H9 (cell line): ENCODE measurements around the gene ITPR3. TPM values are rescaled to one million over a fixed set of nuclear protein-coding genes. Genes with fewer than 3 reads are reported as not detected.
A peak's percentile ranks its signal among the peaks of the same experiment; 100 is the strongest.

Experiments used
- DNase-seq: peaks from one replicate; pipeline ENCODE4 v3.0.0-alpha.2; 2017
- H2AFZ ChIP-seq: one replicate; pipeline ENCODE4 v1.6.1; 2013; ENCODE audit warnings: mild to moderate bottlenecking, low read length, control low read depth, moderate library complexity
- H2AK5ac ChIP-seq: 2 replicates; pipeline ENCODE4 v1.6.1; 2013; ENCODE audit warnings: low read length, control low read depth, mixed read lengths; ENCODE audit not compliant: insufficient read length
- H2BK120ac ChIP-seq: one replicate; pipeline ENCODE4 v1.6.1; 2013; ENCODE audit warnings: low read depth, mild to moderate bottlenecking, low read length, control low read depth, inconsistent platforms; ENCODE audit not compliant: poor library complexity, severe bottlenecking
- H2BK12ac ChIP-seq: 2 replicates; pipeline ENCODE4 v1.6.1; 2013; ENCODE audit warnings: low read length, control low read depth, mixed read lengths, low read depth; ENCODE audit not compliant: insufficient read length
- H2BK15ac ChIP-seq: 2 replicates; pipeline ENCODE4 v1.6.1; 2013; ENCODE audit warnings: low read depth, low read length, control low read depth
- H2BK20ac ChIP-seq: one replicate; pipeline ENCODE4 v1.6.1; 2013; ENCODE audit warnings: low read depth, mild to moderate bottlenecking, low read length, control low read depth, inconsistent platforms; ENCODE audit not compliant: poor library complexity, severe bottlenecking
- H2BK5ac ChIP-seq: 2 replicates; pipeline ENCODE4 v1.6.1; 2013; ENCODE audit warnings: low read length, control low read depth, mixed read lengths; ENCODE audit not compliant: insufficient read length
- H3K14ac ChIP-seq: 2 replicates; pipeline ENCODE4 v1.6.1; 2013; ENCODE audit warnings: low read length, control low read depth; ENCODE audit not compliant: insufficient read depth
- H3K18ac ChIP-seq: 2 replicates; pipeline ENCODE4 v1.6.1; 2013; ENCODE audit warnings: low read depth, mild to moderate bottlenecking, mixed read lengths, low read length, control low read depth; ENCODE audit not compliant: insufficient read length
- H3K23ac ChIP-seq: 2 replicates; pipeline ENCODE4 v1.6.1; 2013; ENCODE audit warnings: low read length, control low read depth, mixed read lengths, low read depth; ENCODE audit not compliant: insufficient read length
- H3K23me2 ChIP-seq: 2 replicates; pipeline ENCODE4 v1.6.1; 2013; ENCODE audit warnings: low read depth, mild to moderate bottlenecking, mixed read lengths, low read length, control low read depth; ENCODE audit not compliant: insufficient read length, poor library complexity, severe bottlenecking
- H3K27ac ChIP-seq: 2 replicates; pipeline ENCODE4 v1.5.1; 2013; ENCODE audit warnings: low read length, control low read depth, mixed read lengths, low read depth; ENCODE audit not compliant: insufficient read length
- H3K27me3 ChIP-seq: 2 replicates; pipeline ENCODE4 v1.6.1; 2013; ENCODE audit warnings: low read length, control low read depth, inconsistent platforms; ENCODE audit not compliant: insufficient read depth
- H3K4ac ChIP-seq: 2 replicates; pipeline ENCODE4 v1.6.1; 2013; ENCODE audit warnings: low read depth, mild to moderate bottlenecking, control low read depth, inconsistent platforms, low read length, moderate library complexity
- H3K4me1 ChIP-seq: 2 replicates; pipeline ENCODE4 v1.6.1; 2013; ENCODE audit warnings: low read length, control low read depth, inconsistent platforms; ENCODE audit not compliant: insufficient read depth
- H3K4me2 ChIP-seq: 2 replicates; pipeline ENCODE4 v1.6.1; 2013; ENCODE audit warnings: low read length, control low read depth, mixed read lengths; ENCODE audit not compliant: insufficient read length, insufficient read depth
- H3K56ac ChIP-seq: 2 replicates; pipeline ENCODE4 v1.6.1; 2013; ENCODE audit warnings: low read depth, mild to moderate bottlenecking, mixed read lengths, low read length, control low read depth; ENCODE audit not compliant: insufficient read length
- H3K79me1 ChIP-seq: 2 replicates; pipeline ENCODE4 v1.6.1; 2013; ENCODE audit warnings: low read depth, mild to moderate bottlenecking, moderate library complexity, low read length, control low read depth, inconsistent platforms; ENCODE audit not compliant: insufficient read depth, poor library complexity, severe bottlenecking
- H3K79me2 ChIP-seq: 2 replicates; pipeline ENCODE4 v1.6.1; 2013; ENCODE audit warnings: low read length, control low read depth, inconsistent platforms; ENCODE audit not compliant: insufficient read depth
- H3K9ac ChIP-seq: 2 replicates; pipeline ENCODE4 v1.6.1; 2013; ENCODE audit warnings: low read length, control low read depth, mixed read lengths; ENCODE audit not compliant: insufficient read length; ENCODE audit errors: extremely low read depth
- H3K9me3 ChIP-seq: one replicate; pipeline ENCODE4 v1.6.1; 2013; ENCODE audit warnings: low read depth, low read length, inconsistent platforms; ENCODE audit not compliant: control insufficient read depth
- H3T11ph ChIP-seq: one replicate; pipeline ENCODE4 v1.6.1; 2013; ENCODE audit warnings: mild to moderate bottlenecking, low read length, control low read depth, inconsistent platforms
- H4K20me1 ChIP-seq: one replicate; pipeline ENCODE4 v1.6.1; 2013; ENCODE audit not compliant: control insufficient read depth, insufficient read length, insufficient read depth
- H4K5ac ChIP-seq: 2 replicates; pipeline ENCODE4 v1.6.1; 2013; ENCODE audit warnings: low read depth, mild to moderate bottlenecking, mixed read lengths, low read length, control low read depth; ENCODE audit not compliant: insufficient read length
- H4K8ac ChIP-seq: replicated peaks from 2 replicates; pipeline ENCODE4 v1.6.1; 2013; ENCODE audit warnings: low read length, control low read depth, mixed read lengths, low read depth; ENCODE audit not compliant: insufficient read length
- H4K91ac ChIP-seq: 2 replicates; pipeline ENCODE4 v1.6.1; 2013; ENCODE audit warnings: low read depth, mild to moderate bottlenecking, moderate library complexity, mixed read lengths, low read length, control low read depth; ENCODE audit not compliant: insufficient read length
- H3K27ac Mint-ChIP-seq, 3 experiments: 2 replicates in 2 of 3; 3 replicates in 1 of 3; pipeline ENCODE4 v1.8.0; 2020 to 2021; ENCODE audit warnings: mixed read lengths in 3 of 3, mild to moderate bottlenecking in 1 of 3, moderate library complexity in 1 of 3
- H3K27me3 Mint-ChIP-seq: 2 replicates; pipeline ENCODE4 v1.8.0; 2021; ENCODE audit warnings: low read depth, mild to moderate bottlenecking, moderate library complexity, mixed read lengths
- H3K36me3 Mint-ChIP-seq, 3 experiments: 2 replicates in 2 of 3; 3 replicates in 1 of 3; pipeline ENCODE4 v1.8.0; 2020 to 2021; ENCODE audit warnings: low read depth in 3 of 3, mixed read lengths in 3 of 3; ENCODE audit not compliant: insufficient read depth in 1 of 3
- H3K4me1 Mint-ChIP-seq, 2 experiments: 2 replicates each; pipeline ENCODE4 v1.8.0; 2020; ENCODE audit warnings: mixed read lengths in 2 of 2
- H3K4me3 Mint-ChIP-seq, 2 experiments: 2 replicates in 1 of 2; 3 replicates in 1 of 2; pipeline ENCODE4 v1.8.0; 2020 to 2021; ENCODE audit warnings: mild to moderate bottlenecking in 2 of 2, mixed read lengths in 2 of 2, moderate library complexity in 1 of 2
- H3K9me3 Mint-ChIP-seq, 2 experiments: 2 replicates in 1 of 2; 3 replicates in 1 of 2; pipeline ENCODE4 v1.8.0; 2020; ENCODE audit warnings: mild to moderate bottlenecking in 2 of 2, mixed read lengths in 2 of 2, moderate library complexity in 1 of 2
- WGBS: extraction: QIAGEN DNeasy Blood & Tissue Kit; methylation state at CpG from one replicate; pipeline ENCODE4 v1.1.7; 2013; ENCODE audit warnings: missing lambda C conversion rate, low lambda C conversion rate, mixed read lengths; ENCODE audit not compliant: insufficient read length; ENCODE audit errors: extremely low coverage; 5-methylcytosine and 5-hydroxymethylcytosine counted together
- total RNA-seq: library from RNA; stranded (reverse); gene quantifications from 2 replicates; pipeline ENCODE4 v1.2.1, GENCODE V29; 2021
- TF ChIP-seq, protein P1 (sequence below): fragments of 200-600 bp; sonication (generic); conservative IDR thresholded peaks from 3 replicates; pipeline ENCODE4 v1.8.0; 2021; ENCODE audit warnings: antibody characterized with exemption, mild to moderate bottlenecking

Gene ITPR3
- total RNA-seq, 1 experiment from 2014 or later: 40.3 TPM

GRCh38 chr6:33641144-33641543, 20.0 kb downstream of the ITPR3 start:
- H3K4me2 ChIP-seq: no peak overlapping the region
- H3K23ac ChIP-seq: no peak overlapping the region
- H4K20me1 ChIP-seq: no peaks in the 10 kb centered on the region
- H2AK5ac ChIP-seq: no peak overlapping the region
- no peaks in the 10 kb centered on the region for H3K23me2 ChIP-seq
- TF ChIP-seq, protein P1, sequence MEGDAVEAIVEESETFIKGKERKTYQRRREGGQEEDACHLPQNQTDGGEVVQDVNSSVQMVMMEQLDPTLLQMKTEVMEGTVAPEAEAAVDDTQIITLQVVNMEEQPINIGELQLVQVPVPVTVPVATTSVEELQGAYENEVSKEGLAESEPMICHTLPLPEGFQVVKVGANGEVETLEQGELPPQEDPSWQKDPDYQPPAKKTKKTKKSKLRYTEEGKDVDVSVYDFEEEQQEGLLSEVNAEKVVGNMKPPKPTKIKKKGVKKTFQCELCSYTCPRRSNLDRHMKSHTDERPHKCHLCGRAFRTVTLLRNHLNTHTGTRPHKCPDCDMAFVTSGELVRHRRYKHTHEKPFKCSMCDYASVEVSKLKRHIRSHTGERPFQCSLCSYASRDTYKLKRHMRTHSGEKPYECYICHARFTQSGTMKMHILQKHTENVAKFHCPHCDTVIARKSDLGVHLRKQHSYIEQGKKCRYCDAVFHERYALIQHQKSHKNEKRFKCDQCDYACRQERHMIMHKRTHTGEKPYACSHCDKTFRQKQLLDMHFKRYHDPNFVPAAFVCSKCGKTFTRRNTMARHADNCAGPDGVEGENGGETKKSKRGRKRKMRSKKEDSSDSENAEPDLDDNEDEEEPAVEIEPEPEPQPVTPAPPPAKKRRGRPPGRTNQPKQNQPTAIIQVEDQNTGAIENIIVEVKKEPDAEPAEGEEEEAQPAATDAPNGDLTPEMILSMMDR: no peak
- H3T11ph ChIP-seq: no peak overlapping the region
- H3K27ac ChIP-seq: no peak overlapping the region
- no peaks in the 10 kb centered on the region for H3K27me3 ChIP-seq
- H4K91ac ChIP-seq: no peak overlapping the region
- no peak overlapping the region for H2AFZ ChIP-seq
- H4K8ac ChIP-seq: no peak overlapping the region
- no peaks in the 10 kb centered on the region for H3K9me3 ChIP-seq
- no peak overlapping the region for H2BK120ac ChIP-seq
- H3K9ac ChIP-seq: no peak overlapping the region
- 0 out of 7 replicates have a peak overlapping the region, but pooled peaks of 2 of the 3 experiments have one; percentile 6 to 64 for H3K27ac Mint-ChIP-seq
- peaks cover 33 to 50% of the 10 kb centered on the region in 2 experiments for H3K4me1 Mint-ChIP-seq
- peak; percentile 25 for DNase-seq
- H3K79me1 ChIP-seq: no peaks in the 10 kb centered on the region
- H4K5ac ChIP-seq: no peak overlapping the region
- no peak overlapping the region for H3K18ac ChIP-seq
- H2BK12ac ChIP-seq: no peak overlapping the region
- H2BK20ac ChIP-seq: no peak overlapping the region
- H3K14ac ChIP-seq: no peak overlapping the region; the same call in 1 of the 2 replicates
- H3K79me2 ChIP-seq: no peaks in the 10 kb centered on the region; the same call in 1 of the 2 replicates
- H2BK5ac ChIP-seq: no peak overlapping the region
- H3K4ac ChIP-seq: no peak overlapping the region
- no peak overlapping the region for H3K4me3 Mint-ChIP-seq
- no peak overlapping the region for H3K56ac ChIP-seq
- no peak overlapping the region for H2BK15ac ChIP-seq
- H3K4me1 ChIP-seq: peaks cover 2% of the 10 kb centered on the region; the same call in 1 of the 2 replicates
- peaks cover 0 to 2% of the 10 kb centered on the region in 2 experiments; a peak in 1 of 5 replicates for H3K9me3 Mint-ChIP-seq
- H3K36me3 Mint-ChIP-seq: peaks cover 4 to 9% (median 9%) of the 10 kb centered on the region in 3 experiments; a peak in 5 of 7 replicates
- no peaks in the 10 kb centered on the region; the same call in 1 of the 2 replicates for H3K27me3 Mint-ChIP-seq
- no CpG with 5 or more reads among the region's 15 CpGs for WGBS
